ENCODE data around the gene DNAH5. TPM values are rescaled to one million over a fixed set of nuclear protein-coding genes. Genes with fewer than 3 reads are reported as not detected.

DNAH5 gene
- total RNA-seq, 1 donor from 2014 or later: 0.49 TPM

DNA sequence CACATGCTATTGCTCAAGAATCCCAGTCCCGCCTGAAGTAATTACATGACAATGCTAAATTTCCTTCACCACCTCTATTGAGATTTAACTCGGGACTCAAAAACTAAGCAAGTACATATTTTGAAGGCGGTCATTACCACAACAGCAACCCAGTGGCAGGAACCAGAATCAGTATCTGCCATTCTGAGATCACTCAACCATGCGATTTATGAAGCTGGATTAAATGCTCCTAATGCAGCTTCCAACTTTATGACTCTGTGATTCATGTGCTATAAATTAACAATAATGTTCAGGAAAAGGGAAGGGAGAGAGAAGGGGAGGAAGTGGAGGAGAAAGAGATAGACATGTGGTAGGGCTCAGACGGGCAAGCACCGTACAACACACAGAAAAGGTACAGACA, 194.7 kb downstream of the DNAH5 start:
- H3K27ac ChIP-seq: no peak overlapping the region
- intact Hi-C loops (cut with DNase I): no loop called here
- H3K4me1 ChIP-seq: no peaks in the 10 kb centered on the region
- TF ChIP-seq POLR2A (IDR thresholded peaks at IDR 0.05) (no peak), POLR2AphosphoS5 (IDR thresholded peaks at IDR 0.05; ENCODE audit: insufficient read depth in 1 of 2, low read depth in 1 of 2) (no peak)
- TF ChIP-seq, protein P1, sequence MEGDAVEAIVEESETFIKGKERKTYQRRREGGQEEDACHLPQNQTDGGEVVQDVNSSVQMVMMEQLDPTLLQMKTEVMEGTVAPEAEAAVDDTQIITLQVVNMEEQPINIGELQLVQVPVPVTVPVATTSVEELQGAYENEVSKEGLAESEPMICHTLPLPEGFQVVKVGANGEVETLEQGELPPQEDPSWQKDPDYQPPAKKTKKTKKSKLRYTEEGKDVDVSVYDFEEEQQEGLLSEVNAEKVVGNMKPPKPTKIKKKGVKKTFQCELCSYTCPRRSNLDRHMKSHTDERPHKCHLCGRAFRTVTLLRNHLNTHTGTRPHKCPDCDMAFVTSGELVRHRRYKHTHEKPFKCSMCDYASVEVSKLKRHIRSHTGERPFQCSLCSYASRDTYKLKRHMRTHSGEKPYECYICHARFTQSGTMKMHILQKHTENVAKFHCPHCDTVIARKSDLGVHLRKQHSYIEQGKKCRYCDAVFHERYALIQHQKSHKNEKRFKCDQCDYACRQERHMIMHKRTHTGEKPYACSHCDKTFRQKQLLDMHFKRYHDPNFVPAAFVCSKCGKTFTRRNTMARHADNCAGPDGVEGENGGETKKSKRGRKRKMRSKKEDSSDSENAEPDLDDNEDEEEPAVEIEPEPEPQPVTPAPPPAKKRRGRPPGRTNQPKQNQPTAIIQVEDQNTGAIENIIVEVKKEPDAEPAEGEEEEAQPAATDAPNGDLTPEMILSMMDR (IDR thresholded peaks at IDR 0.05): no peak
- no peak for DNase-seq (ENCODE audit: extremely low spot score in 2 of 2)
- H3K9me3 ChIP-seq: no peaks in the 10 kb centered on the region
- H3K27me3 ChIP-seq: no peaks in the 10 kb centered on the region
- no peak overlapping the region for H3K4me3 ChIP-seq
- no peaks in the 10 kb centered on the region for H3K36me3 ChIP-seq

DNA sequence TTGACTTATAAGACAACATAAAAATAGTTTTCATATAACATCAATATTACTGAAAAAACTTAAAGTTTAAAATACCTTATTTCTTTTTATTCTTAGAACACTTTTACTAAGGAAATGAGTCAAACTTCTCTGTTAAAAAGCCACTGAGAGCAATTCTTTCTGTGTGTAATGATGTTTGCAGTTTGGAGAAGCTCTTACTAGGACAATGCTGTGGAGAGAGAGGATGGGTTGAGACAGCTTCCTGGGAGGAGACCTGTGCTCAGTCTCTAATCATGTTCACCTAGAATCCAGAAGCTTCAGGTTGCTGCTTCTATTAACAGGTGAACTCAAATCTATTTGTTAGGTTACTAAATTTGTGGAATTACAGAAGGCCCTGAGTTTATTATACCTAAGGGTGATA, 198.5 kb downstream of the DNAH5 start:
- Histone ChIP-seq H3K4me3 (no peak overlapping the region), H3K27me3 (no peaks in the 10 kb centered on the region), H3K36me3 (no peaks in the 10 kb centered on the region), H3K27ac (no peak overlapping the region), H3K4me1 (no peaks in the 10 kb centered on the region), H3K9me3 (no peaks in the 10 kb centered on the region)
- no peak for TF ChIP-seq POLR2AphosphoS5 (IDR thresholded peaks at IDR 0.05; ENCODE audit: insufficient read depth in 1 of 2, low read depth in 1 of 2)
- TF ChIP-seq, protein P1 (IDR thresholded peaks at IDR 0.05): no peak
- no peak for DNase-seq (ENCODE audit: extremely low spot score in 2 of 2)
- intact Hi-C loops (cut with DNase I): no loop called here

DNA sequence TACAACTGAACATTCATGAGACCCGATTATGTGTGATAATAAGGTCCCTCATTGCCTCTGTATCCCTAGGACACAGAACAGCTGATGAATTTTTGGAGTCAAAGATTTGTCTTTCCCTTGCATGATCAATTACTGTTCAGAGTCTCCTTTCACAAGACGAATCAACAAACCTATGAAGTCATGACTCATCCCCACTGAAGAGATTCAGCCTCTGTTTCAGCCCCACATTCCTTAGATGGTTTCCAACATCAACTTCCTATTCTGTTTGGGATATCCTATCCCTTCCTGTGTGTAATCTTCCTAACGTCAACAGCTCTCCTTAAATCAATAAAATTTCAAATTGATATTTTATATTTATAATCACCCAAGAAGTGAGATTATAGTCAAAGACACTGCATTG, 199.0 kb downstream of the DNAH5 start:
- no peak for DNase-seq (ENCODE audit: extremely low spot score in 2 of 2)
- Histone ChIP-seq H3K27me3 (no peaks in the 10 kb centered on the region), H3K27ac (no peak overlapping the region), H3K9me3 (no peaks in the 10 kb centered on the region), H3K4me1 (no peaks in the 10 kb centered on the region), H3K36me3 (no peaks in the 10 kb centered on the region), H3K4me3 (no peak overlapping the region)
- no peak for TF ChIP-seq POLR2A (IDR thresholded peaks at IDR 0.05)
- no peak for TF ChIP-seq POLR2AphosphoS5 (IDR thresholded peaks at IDR 0.05; ENCODE audit: insufficient read depth in 1 of 2, low read depth in 1 of 2)
- TF ChIP-seq, protein P1 (IDR thresholded peaks at IDR 0.05): no peak
- intact Hi-C loops (cut with DNase I): no loop called here

DNA sequence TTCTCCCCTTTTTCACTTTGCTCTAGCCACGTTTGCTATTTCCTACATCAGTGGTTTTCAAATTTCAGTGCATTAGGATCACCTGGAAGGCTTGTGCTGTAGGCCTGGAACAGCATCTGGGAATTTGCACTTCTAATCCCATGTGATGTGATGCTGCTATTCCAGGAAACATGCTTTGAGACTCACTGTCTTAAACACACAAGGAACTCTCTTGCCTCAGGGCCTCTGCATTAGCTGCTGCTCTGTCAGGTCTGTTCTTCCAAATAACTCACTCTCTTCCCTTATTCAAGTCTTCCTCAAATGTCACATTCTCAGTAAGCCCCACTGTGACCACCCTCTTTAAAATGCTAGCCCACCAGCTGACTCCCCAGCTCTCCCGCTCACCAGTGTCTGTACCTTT, 204.0 kb downstream of the DNAH5 start:
- no peak for DNase-seq (ENCODE audit: extremely low spot score in 2 of 2)
- H3K4me3 ChIP-seq: no peak overlapping the region
- TF ChIP-seq, protein P1 (IDR thresholded peaks at IDR 0.05): no peak
- TF ChIP-seq POLR2A (IDR thresholded peaks at IDR 0.05) (no peak), POLR2AphosphoS5 (IDR thresholded peaks at IDR 0.05; ENCODE audit: insufficient read depth in 1 of 2, low read depth in 1 of 2) (no peak)
- intact Hi-C loops (cut with DNase I): no loop called here
- no peak overlapping the region for H3K27ac ChIP-seq
- no peaks in the 10 kb centered on the region for H3K36me3 ChIP-seq
- H3K4me1 ChIP-seq: no peaks in the 10 kb centered on the region
- no peaks in the 10 kb centered on the region for H3K9me3 ChIP-seq
- no peaks in the 10 kb centered on the region for H3K27me3 ChIP-seq

DNA sequence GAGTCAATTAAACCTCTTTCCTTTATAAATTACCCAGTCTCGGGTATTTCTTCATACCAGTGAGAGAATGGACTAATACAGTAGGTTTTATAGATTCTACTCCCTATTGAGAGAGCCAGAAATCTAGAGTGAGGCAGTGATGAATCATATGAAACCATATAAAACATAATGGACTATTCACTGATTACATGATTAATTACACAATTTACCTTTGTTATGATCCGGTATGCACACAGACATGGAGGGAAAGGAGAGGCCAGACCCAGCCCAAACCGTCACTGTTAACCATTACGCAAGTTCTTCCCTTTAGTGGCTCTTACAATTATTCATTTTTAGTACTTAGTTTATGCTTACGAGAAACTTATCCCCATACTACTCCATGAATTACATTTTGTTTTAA, 205.0 kb downstream of the DNAH5 start:
- Histone ChIP-seq H3K4me1 (no peaks in the 10 kb centered on the region), H3K27me3 (no peaks in the 10 kb centered on the region), H3K27ac (no peak overlapping the region), H3K9me3 (no peaks in the 10 kb centered on the region), H3K4me3 (no peak overlapping the region), H3K36me3 (no peaks in the 10 kb centered on the region)
- intact Hi-C loops (cut with DNase I): no loop called here
- no peak for TF ChIP-seq POLR2AphosphoS5 (IDR thresholded peaks at IDR 0.05; ENCODE audit: insufficient read depth in 1 of 2, low read depth in 1 of 2)
- no peak for TF ChIP-seq POLR2A (IDR thresholded peaks at IDR 0.05)
- TF ChIP-seq, protein P1 (IDR thresholded peaks at IDR 0.05): no peak
- DNase-seq (ENCODE audit: extremely low spot score in 2 of 2): no peak

Data from vagina (tissue), 2 donors.